GM10248 (cell line): ENCODE data around the gene KCNG1.

Experiments
- CTCF ChIA-PET: fragments of 300-600 bp; sonication (Branson Sonifier 250); formaldehyde crosslinking; extraction: SDS; loops from one replicate; lab custom pipeline; 2021; ENCODE audit warnings: antibody characterized with exemption; lab: Yijun Ruan, JAX
- POLR2A ChIA-PET: fragments of 350-650 bp; sonication (Branson Sonifier 250); formaldehyde crosslinking; extraction: SDS; loops from one replicate; lab custom pipeline; 2020; ENCODE audit warnings: antibody characterized with exemption; lab: Yijun Ruan, JAX
- DNase-seq: peaks from one replicate; pipeline ENCODE4 v3.0.0; 2012; ENCODE audit errors: extremely low spot score
- CTCF ChIP-seq: IDR thresholded peaks from 2 replicates; pipeline ENCODE4 v1.5.1; 2012; ENCODE audit warnings: mild to moderate bottlenecking, low read depth; ENCODE audit errors: extremely low read depth, missing control alignments, control extremely low read depth

The KCNG1 gene

GRCh38 chr20:51037532-51038115, 14.7 kb upstream of the KCNG1 start:
- POLR2A ChIA-PET: no interaction called here
- CTCF ChIA-PET: interaction anchor here (1.8 kb wide), 1 partner anchor 10 kb away, joined by 5 read pairs; no protein-coding TSS in a partner anchor
- TF ChIP-seq CTCF: no peak
- DNase-seq: no peak

- POLR2A ChIA-PET: no interaction called here
- DNase-seq: no peak
- TF ChIP-seq CTCF: no peak
- CTCF ChIA-PET: interaction anchor here (1.8 kb wide), 1 partner anchor 9 kb away, joined by 5 read pairs; no protein-coding TSS in a partner anchor
These were observed 14.1 kb upstream of the KCNG1 start for GRCh38 chr20:51036827-51037531.

- no peak for TF ChIP-seq CTCF
- ChIA-PET CTCF (interaction anchor here (1.5 to 1.8 kb wide), 2 partner anchors 9 to 14 kb away, joined by 5 to 6 read pairs; no protein-coding TSS in a partner anchor), POLR2A (no interaction called here)
- DNase-seq: no peak
These were observed 13.3 kb upstream of the KCNG1 start for GRCh38 chr20:51036226-51036625.

GRCh38 chr20:51034988-51035656, 12.2 kb upstream of the KCNG1 start:
- ChIA-PET POLR2A (no interaction called here), CTCF (interaction anchor here (0.7 to 1.5 kb wide), 4 partner anchors 15 to 272 kb away, joined by 3 to 6 read pairs (median 3); no protein-coding TSS in a partner anchor)

GRCh38 chr20:51034476-51034875, 11.6 kb upstream of the KCNG1 start:
- CTCF ChIA-PET: interaction anchor here (1.3 to 1.5 kb wide), 3 partner anchors 16 to 273 kb away, joined by 3 to 6 read pairs (median 3); no protein-coding TSS in a partner anchor
- POLR2A ChIA-PET: no interaction called here
- no peak for DNase-seq
- TF ChIP-seq CTCF: no peak

More at GRCh38 chr20:51034988-51035656, 12.2 kb upstream of the KCNG1 start:
- no peak for TF ChIP-seq CTCF
- no peak for DNase-seq

- DNase-seq: no peak
- CTCF ChIA-PET: interaction anchor here (0.9 to 7.8 kb wide), 4 partner anchors 14 to 48 kb away, joined by 3 to 25 read pairs (median 4); no protein-coding TSS in a partner anchor
- POLR2A ChIA-PET: no interaction called here
- TF ChIP-seq CTCF: no peak
These were observed 7.3 kb upstream of the KCNG1 start for GRCh38 chr20:51029963-51030920.
